Right renal pelvis (tissue), 4 donors: Measurements from ENCODE around the gene SLC44A1. TPM values are rescaled to one million over a fixed set of nuclear protein-coding genes. Genes with fewer than 3 reads are reported as not detected.

Experiments
- DNase-seq, 4 donors: peaks; one replicate each; pipeline ENCODE4 v3.0.0-alpha.2; 2013; ENCODE audit warnings: low read depth in 4 of 4, low spot score in 3 of 4, missing footprints in 1 of 4
- polyA plus RNA-seq, 4 donors: library from polyadenylated mRNA; unstranded; fragments of 120-200 nt; gene quantifications; one replicate each; pipeline ENCODE4 v1.2.1, GENCODE V29; 2013; ENCODE audit not compliant: insufficient read length in 4 of 4

The SLC44A1 gene
- polyA plus RNA-seq, 4 donors = 47.3 to 55.4 (median 54.0) TPM

DNA sequence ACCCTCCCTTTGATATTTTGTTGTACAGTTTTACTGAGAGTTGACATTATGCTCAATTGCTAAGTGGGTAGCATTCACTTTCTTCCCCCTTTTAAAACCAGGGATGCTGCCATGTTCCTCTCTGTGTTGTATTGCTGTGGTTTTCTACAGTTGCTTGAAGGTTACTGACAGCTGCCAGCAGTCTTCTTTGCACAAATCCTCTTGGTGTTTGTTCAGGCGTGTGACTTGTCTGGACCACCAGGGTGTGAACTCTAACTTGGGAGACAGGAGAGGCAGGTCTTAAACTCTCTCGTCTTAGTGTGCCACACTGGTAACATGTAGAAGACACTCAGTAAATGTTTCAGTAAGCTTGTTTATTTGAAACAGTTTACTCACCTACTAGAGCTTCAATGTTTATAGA is 25.1 kb downstream of the SLC44A1 start:
- no peak for DNase-seq

DNA sequence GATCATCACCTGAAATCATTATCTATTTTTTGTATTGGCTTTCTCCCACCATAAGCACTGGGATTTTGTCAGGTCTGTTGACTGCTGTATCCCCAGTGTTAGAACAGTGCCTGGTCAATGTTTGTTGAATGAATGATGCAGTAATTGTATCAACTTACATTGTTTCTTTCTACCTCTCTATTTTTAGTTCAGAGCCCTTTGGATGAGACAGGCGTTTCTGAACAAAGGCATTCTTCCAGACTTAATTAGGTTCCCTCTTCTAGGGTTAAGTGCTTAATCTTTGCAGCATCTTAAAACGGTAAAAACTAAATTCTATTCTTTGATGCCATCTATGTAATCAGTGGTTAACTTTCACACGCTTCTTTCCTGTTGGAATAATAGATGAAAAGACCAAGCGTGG is 26.3 kb downstream of the SLC44A1 start:
- DNase-seq = no peak

DNA sequence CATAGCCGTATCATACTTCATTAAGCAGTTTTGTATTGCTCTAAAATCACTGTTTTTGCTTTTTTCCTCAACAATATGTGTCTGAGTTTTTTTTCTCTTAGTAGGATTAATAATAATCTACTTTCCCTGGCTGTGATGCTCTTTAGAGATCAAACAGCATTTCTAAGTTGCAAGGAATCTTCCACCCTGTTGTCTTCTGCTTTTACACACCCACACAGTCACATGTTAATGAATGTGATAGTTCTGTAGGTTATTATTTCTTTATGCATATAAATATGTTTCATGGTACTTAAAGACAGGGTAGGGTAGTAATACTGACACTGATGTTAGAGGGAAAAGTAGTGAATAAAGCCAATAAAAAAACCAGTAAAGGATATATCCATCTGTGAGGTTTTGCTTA is 29.3 kb downstream of the SLC44A1 start:
- no peak for DNase-seq

DNA sequence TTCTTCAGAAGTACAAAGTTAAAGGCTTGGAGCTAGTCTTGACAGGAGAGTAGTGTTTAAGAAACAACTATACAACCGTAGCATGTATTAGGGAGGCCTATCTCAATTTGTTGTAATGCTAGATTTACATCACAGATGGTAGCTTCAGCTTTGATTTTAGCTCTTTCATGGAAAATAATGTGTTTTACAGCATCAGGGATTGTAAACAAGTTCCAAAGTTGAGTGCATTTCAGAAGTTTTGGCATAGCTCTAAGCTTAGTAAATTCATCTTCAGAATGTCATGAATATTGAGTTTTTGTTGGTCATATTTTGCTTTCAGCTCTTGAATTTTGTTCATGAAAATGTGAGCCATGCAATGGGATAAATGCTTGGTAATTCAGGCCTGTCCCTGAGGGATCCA is 30.7 kb downstream of the SLC44A1 start:
- DNase-seq = no peak

DNA sequence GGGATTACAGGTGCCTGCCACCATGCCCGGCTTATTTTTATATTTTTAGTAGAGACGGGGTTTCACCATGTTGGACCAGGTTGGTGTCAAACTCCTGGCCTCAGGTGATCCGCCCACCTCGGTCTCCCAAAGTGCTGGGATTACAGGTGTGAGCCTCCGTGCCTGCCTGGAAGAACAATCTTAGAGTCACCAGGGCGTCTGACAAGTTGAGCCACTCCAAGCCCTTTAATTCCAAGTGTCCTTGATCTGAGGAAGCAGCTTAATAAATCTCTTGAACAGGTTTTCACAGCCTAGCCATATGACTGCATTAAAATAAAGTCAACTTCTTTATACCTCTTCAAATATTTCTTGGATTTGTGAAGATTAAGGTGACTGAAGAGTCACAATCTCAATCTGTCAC is 31.5 kb downstream of the SLC44A1 start:
- DNase-seq = no peak

DNA sequence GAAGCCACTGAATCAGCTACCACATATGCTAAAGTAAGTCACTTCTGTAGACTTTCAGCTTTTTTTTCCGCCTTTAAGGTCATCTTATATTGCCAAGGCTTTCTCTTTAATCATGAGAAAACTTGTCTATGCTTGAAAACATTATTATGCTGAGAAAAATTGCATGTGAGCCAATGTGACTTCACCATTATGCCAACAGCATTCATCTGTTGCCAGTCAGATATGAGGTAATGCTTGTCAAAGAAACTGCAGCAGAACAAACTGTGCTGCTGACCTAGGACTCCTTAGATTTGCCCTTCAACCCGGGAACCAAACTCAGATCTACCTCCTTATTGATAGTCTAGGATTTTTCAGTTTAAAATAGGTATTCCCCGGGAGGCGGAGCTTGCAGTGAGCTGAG is 34.3 kb downstream of the SLC44A1 start:
- DNase-seq = no peak

DNA sequence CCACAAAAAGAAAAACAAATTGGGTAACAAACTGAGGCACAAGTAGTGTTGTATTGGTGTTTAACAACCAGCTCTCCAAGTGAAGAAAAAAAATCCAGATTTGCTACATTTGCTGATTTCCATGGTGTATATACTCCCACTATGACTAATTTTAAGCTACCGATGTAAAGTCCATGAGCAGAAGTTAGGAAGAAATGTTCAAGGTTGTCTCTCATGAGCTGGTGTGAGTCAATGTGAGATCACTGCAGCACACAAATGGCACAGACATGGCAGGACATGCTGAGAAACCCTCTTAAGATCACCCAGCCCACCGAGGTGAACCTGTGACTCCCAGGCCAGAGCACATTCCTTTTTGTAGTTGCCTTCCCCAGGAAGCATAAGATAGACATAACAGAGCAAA is 36.2 kb downstream of the SLC44A1 start:
- no peak for DNase-seq

DNA sequence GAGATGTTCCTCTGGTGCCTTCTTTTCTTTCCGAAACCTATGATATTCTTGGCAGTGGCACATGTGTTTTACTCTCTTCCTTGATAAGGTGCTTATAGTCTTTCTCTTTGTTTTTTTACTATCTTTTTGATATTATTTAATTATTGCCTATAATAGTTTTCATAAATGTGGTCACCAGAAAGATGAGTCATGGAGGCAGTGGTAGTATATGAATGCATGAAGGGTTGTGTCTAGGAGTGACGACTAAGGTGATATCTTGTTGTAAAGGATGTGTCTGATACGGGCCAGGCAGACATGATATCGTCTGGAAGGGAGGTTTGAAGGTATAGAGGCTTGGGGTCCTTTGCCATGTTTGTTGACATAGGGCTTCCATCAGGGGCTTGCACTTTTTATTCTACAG is 36.8 kb downstream of the SLC44A1 start:
- DNase-seq = no peak

DNA sequence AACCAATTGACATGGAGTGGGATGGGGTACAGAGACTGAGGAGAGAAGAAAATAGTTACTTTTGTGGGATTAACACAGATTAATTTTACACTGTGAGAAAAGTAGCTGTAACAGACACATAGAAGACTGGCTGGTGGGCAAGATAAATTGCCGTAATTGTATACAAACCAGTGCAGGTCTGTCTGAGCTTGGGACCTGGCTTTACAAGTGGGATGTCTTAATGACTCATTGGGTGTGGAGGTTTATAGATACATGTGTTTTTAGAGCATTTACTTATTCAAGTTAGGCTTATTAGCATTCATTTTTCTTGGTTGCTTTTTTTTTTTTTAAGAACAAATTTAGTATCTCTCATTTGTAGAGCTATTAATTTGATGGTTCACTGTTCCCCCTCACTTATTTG is 37.5 kb downstream of the SLC44A1 start:
- DNase-seq = no peak

DNA sequence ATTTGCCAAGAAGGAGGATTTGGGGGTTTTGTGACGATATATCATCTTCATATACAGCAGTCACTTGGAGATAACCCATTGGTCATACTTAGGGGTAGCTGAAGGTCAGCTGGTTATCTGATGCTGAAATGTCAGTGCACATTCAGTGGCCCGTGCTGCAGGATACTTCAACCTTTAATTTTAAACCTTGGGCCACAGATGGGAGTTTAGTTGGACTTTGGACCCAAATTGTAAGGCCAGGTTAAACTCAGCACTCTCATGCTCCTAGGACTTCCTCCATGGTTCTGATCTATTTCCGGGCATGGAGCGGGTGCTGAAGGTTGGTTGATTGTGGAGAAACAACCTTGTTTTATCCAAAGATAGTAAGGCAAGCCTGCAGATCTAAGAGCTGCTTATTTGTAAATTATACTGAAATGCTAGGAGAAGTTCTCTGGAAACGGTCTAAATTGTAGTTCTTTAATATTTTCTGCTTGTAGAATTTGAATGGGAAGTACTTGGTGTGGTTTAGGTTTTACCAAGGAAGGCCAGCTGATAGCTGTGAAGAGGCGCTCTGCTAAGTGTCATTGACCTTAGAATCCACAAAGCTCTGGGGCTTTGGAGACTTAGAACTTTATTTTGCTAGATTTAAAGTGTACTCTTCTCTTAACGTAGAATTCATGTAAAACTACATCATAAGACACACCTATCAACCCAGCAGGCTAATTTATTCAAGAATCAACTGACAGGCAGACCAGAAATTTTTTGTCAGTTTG is 38.6 kb downstream of the SLC44A1 start:
- no peak for DNase-seq

DNA sequence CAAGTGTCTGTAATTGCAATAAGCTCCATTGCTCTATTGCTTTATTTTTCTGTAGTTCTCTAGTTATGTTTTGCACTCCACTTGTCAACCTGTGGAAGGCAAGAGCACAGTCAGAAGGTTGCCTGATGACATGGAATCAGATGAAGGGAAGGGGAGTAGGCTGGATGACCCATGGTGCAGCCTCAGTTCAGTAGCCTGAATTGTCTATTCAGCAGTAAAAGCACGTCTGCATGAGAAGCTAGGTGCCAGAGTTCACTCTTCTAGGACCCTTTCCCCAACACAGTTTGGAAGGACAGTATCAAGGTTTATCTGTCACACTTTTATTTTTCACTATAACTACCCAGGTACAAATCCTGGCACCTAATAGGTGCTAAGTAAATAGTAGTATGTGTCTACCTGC is 39.3 kb downstream of the SLC44A1 start:
- no peak for DNase-seq

DNA sequence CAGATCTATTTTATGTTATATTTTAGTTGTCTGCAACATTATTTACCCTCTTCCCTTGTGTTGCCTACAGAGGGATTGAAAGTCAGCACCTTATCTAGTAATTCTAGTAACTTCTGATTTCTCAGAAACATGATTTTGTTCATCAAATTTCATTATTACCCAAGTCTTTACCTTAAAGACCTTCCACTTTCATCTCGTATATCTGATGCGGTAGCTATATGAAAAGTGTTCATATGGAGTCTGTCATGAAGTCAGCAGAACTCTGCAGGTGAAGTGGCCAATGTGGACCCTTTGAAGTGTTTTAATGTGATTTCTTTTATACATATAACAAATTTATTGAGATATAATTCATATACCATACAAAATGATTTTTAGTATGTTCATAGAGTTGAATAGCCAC is 40.0 kb downstream of the SLC44A1 start:
- no peak for DNase-seq

DNA sequence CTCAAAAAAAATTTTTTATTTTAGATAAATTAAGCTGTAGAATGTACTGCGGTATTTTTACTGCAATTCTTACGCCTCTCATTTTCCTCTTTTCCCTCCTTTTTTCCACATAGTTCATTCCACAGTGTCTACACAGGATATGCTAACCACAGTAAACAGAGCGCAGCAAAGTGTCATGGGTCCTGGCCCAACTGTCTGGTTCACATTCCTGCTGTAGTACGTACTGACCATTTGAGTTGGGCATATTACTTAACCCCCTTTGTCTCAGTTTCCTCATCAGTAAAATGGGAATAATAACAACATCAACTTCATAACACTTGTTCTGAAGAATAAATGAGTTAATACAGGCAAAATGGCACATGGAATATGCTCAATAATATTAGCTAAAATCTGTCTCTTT is 41.6 kb downstream of the SLC44A1 start:
- DNase-seq = no peak

DNA sequence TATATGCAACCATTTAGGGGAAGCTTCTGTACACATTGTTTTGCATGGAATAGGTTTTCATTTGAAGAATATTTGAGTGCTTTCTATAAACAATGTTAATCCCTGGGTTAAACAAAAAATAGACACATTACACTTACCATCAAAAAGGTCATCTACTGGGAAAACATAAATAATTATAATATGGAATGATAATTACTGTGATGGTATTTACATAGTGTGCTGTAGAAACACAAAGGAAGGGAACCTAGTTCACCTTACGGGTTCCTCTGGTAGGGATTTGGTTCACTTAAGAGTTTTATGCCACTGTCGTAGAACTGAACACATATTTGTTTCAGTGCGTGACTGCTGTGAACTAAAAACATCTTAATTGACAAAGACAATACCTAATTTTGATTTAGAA is 44.9 kb downstream of the SLC44A1 start:
- DNase-seq = no peak

DNA sequence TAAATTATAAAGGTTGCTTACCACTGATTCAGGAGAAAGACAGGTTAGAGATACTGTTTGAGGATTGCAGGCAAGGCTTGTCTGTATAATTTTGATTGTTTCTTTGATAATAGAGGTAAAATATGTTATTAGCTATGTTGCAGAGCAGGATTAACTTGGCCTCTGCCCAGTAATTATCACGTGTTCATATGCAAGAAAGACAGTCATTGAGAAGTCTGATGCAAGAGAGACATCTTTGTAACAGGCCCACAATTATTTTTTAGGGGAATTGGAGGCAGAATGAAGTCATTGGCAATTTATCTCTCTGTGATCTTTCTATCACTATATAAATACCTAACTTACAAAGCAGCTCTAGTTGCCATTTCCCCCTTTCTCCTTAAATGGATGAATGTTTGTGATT is 46.0 kb downstream of the SLC44A1 start:
- DNase-seq = no peak

DNA sequence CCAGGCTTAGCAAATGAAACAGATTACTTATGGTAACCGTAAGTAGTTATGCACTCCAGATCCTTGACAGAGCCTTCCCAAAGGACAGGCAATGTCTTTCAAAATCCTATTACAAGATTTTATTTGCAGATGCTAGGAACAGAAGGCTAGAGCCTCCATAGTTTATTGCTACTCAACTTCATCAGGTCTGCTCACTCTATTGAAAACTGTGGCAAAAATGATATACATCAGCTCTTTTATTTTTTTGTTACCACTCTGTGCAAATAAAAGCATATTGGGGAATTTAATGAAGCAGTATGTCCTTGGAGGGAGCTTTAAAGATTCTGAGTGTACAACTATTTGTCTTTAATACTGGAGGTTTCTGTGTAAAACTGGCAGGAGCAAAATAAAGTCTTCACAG is 46.5 kb downstream of the SLC44A1 start:
- no peak for DNase-seq

DNA sequence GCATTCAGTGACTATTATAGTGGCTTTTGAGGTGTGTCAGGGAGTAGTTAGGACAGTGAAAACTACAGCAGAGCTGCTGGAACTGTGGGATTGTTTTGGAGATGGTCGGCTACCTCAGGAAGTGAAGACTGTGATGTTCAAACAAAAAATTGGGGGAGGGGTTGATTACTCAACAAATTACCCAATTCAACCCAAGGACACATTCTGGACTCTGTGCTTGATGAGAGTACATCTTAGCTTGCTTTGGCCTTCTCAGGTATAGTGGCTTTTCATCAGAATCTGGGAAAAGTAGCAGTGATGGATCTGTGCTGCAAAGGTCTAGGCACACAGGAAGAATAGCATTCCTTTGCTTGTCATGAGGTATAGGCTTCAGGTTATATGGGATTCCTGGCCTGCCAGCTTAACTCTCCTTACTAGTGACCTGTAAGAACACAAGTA is 47.0 kb downstream of the SLC44A1 start:
- DNase-seq = no peak

DNA sequence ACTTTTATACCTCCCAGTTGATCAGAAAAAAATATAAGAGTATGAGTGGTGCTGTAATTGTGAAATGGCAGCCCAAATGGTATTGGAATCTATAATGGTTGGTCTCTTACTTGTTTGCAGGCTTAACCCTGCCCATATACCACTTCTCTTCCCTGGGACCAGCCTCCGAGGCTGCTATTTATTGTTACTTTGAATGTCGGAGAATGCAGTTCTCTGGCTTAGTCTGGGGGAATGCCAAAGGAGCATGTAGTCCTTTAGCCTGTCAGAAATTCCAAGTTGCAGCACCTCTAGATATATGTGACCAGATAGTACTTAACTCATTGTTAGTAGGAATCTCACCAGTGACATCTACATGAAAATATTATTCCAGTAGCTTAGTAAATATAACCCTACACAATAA is 47.5 kb downstream of the SLC44A1 start:
- no peak for DNase-seq

DNA sequence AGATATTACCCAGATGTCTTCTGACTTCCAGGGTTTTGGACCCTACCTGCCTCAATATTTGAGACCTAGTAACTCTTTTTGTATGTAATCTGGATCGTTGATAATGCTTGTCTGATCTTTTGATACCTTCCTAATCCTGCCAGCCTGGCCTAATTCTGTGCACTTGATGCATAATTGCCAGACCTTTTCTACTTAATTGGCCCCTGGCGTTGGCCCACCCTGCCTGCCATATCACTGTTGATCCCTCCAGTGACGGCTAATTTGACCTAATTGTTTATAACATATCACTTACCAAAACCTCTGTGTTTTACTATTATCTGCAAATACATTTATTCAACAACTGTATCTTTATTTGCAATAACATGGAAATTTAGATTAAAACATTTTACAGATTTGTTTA is 49.0 kb downstream of the SLC44A1 start:
- no peak for DNase-seq

DNA sequence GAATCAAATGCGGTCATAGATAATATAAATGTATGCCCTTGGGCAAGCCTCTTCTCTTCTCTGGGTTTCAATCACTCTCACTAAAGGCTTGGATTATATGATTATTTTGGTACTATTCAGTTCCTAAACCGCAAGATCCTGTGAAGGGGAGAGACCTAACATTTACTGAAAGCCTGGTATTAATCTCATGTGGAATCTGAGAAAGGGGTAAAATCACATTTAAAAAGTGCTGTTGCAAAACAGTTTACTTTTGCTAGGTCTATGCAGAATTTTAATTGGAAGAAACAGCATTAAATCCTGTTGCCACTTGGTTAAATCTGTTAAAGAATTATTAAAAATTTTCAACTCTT is 50.7 kb downstream of the SLC44A1 start:
- DNase-seq = no peak

DNA sequence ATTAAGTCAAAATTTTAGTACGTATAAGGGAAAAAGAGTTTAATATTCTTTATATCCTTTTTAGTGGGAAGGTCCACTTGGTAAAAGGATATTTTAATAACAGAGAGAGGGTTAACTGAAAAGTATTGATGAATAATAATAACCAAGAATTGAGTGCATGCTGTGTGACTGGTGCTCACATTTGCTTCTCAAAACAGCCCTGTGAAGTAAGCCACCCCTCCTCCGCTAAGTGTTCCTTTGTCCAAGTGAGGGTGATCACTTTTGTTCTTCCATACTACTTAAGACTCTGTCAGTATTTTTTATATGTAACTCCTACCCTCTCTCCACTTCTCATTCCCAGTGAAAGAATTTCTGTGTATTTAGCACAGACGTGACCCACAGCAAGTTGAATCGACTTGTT is 51.5 kb downstream of the SLC44A1 start:
- DNase-seq = no peak

DNA sequence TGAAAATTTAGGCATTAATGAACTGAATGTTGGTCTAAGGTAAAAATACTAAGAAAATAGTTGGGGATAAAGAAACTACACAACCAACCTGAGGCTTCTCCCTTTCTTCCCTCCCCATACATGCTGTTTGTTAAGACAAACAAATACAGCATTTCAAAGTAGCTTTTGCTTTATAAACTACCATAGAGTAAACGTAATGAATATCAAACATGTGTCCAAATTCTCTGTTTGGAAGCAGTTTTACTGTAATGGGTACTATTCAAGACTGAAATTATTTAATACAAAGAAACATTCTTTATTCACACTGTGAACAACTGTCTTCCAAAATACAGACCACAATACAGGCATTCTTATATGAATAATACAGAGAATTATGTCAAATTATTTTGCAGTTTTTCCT is 52.0 kb downstream of the SLC44A1 start:
- no peak for DNase-seq

DNA sequence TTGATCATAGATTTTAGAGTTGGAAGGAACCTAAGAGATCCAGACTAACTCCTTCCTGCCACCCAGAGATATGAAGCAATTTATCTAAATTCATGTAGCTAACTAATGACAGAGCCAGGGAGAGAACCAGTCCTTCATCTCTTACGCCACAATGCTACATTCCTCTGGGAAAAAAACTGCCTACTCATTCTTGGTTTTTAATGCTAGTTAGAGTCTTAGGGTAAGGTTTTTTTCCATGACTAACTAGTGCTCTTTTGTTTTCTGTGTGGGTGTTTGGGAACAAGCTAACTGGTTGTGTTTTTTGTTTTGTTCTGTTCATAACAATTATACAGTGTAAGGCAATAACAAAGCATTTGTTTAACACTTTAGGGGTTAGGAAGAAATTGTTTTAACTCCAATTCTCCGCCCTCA is 52.4 kb downstream of the SLC44A1 start:
- DNase-seq = no peak
